Hepatocyte (in vitro differentiated cells): ENCODE results near the gene RXRA. TPM values are rescaled to one million over a fixed set of nuclear protein-coding genes. Genes with fewer than 3 reads are reported as not detected.

Experiments
- DNase-seq: peaks from one replicate; pipeline ENCODE4 v3.0.0-alpha.2; 2016; ENCODE audit warnings: low spot score
- H2AFZ ChIP-seq: fragments of 200-600 bp; sonication (generic); 2 replicates; pipeline ENCODE4 v1.6.0; 2016; ENCODE audit warnings: antibody characterized with exemption, mild to moderate bottlenecking
- H3K27ac ChIP-seq: fragments of 200-600 bp; sonication (generic); 2 replicates; pipeline ENCODE4 v1.5.1; 2016; ENCODE audit warnings: mild to moderate bottlenecking
- H3K27me3 ChIP-seq: fragments of 200-600 bp; sonication (generic); 2 replicates; pipeline ENCODE4 v1.6.1; 2016
- H3K36me3 ChIP-seq: fragments of 200-600 bp; sonication (generic); replicated peaks from 2 replicates; pipeline ENCODE4 v1.5.1; 2016; ENCODE audit warnings: low read depth; ENCODE audit not compliant: insufficient read depth
- H3K4me1 ChIP-seq: fragments of 200-600 bp; sonication (generic); 2 replicates; pipeline ENCODE4 v1.5.1; 2016; ENCODE audit warnings: mild to moderate bottlenecking, moderate library complexity; ENCODE audit not compliant: insufficient read depth
- H3K4me2 ChIP-seq: fragments of 200-600 bp; sonication (generic); 2 replicates; pipeline ENCODE4 v1.6.0; 2016
- H3K4me3 ChIP-seq: fragments of 200-600 bp; sonication (generic); 2 replicates; pipeline ENCODE4 v1.5.1; 2016; ENCODE audit warnings: mild to moderate bottlenecking
- H3K79me2 ChIP-seq: fragments of 200-600 bp; sonication (generic); 2 replicates; pipeline ENCODE4 v1.6.0; 2017; ENCODE audit warnings: mild to moderate bottlenecking
- H3K9me2 ChIP-seq: fragments of 200-600 bp; sonication (generic); replicated peaks from 2 replicates; pipeline ENCODE4 v1.6.0; 2017; ENCODE audit warnings: mild to moderate bottlenecking; ENCODE audit not compliant: insufficient read depth
- H3K9me3 ChIP-seq: fragments of 200-600 bp; sonication (generic); 2 replicates; pipeline ENCODE4 v1.5.1; 2016; ENCODE audit warnings: low read depth, mild to moderate bottlenecking
- H4K20me1 ChIP-seq: fragments of 200-600 bp; sonication (generic); 2 replicates; pipeline ENCODE4 v1.6.0; 2016; ENCODE audit warnings: mild to moderate bottlenecking; ENCODE audit not compliant: insufficient read depth, poor library complexity, severe bottlenecking
- EZH2 ChIP-seq: fragments of 200-600 bp; sonication (generic); IDR thresholded peaks from 2 replicates; pipeline ENCODE4 v1.6.1; 2016; ENCODE audit warnings: antibody characterized with exemption, mild to moderate bottlenecking, borderline replicate concordance
- EZH2phosphoT487 ChIP-seq: fragments of 200-600 bp; sonication (generic); IDR thresholded peaks from one replicate; pipeline ENCODE4 v1.6.1; 2018; ENCODE audit warnings: antibody characterized with exemption, mild to moderate bottlenecking, low read depth, moderate library complexity; ENCODE audit not compliant: unreplicated experiment, severe bottlenecking
- WGBS: methylation state at CpG from one replicate; pipeline ENCODE4 v1.1.6; 2016; ENCODE audit warnings: low lambda C conversion rate; ENCODE audit errors: missing lambda C conversion rate; 5-methylcytosine and 5-hydroxymethylcytosine counted together
- polyA plus RNA-seq: library from polyadenylated mRNA; unstranded; fragments of >200 nt; fragmentation: Nextera tagmentation; extraction: Ambion mirVana; gene quantifications from 2 replicates; pipeline ENCODE4 v1.2.1, GENCODE V29; 2016
- total RNA-seq: library from RNA; depleted of rRNA; stranded (reverse); fragments of >200 nt; gene quantifications from 2 replicates; pipeline ENCODE4 v1.2.3, GENCODE V29; 2014
- TF ChIP-seq, protein P1 (sequence below): fragments of 200-600 bp; sonication (generic); IDR thresholded peaks from 2 replicates; pipeline ENCODE4 v1.5.1; 2016; ENCODE audit warnings: antibody characterized with exemption, mild to moderate bottlenecking; ENCODE audit not compliant: poor library complexity

RXRA gene
- total and polyA plus RNA-seq, 2 experiments from 2014 or later = 35.9 to 41.6 TPM

DNA sequence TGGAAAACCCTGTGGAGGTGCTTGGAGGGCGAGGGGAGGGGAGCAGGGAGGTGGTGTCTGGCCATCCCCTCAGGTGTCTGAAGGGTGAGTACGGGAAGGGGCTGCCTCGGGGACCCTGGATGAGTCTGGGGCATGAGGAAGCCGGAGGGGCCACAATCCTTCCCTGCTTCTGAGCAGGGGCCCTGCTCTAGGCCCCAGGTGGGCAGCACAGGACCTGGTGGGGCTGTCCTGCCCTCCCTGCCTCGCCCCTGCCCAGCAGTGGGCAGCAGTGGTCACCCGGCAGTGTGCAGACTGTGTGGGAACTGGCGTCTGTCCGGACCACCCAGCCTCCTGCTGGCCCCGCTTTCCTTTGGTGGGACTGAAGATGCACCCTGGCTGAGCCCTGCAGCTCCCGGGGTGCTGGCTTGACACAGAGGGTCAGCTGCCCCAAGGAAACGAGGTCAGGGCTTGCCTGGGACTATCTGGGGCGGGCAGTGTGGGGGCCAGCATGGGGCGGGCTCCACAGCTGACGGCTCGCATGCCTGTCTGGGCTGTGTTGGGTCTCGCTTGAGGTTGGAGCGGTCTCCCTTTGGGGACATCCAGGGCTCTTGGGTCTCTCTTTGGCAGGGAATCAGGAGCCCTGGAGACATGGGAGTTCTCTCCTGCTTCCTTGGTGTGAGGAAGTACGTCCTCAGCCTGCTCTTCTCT is 26.1 kb downstream of the RXRA start:
- 87% methylated on average over 15 of the region's 18 CpGs for WGBS
- peaks cover 98% of the 10 kb centered on the region for H3K79me2 ChIP-seq

DNA sequence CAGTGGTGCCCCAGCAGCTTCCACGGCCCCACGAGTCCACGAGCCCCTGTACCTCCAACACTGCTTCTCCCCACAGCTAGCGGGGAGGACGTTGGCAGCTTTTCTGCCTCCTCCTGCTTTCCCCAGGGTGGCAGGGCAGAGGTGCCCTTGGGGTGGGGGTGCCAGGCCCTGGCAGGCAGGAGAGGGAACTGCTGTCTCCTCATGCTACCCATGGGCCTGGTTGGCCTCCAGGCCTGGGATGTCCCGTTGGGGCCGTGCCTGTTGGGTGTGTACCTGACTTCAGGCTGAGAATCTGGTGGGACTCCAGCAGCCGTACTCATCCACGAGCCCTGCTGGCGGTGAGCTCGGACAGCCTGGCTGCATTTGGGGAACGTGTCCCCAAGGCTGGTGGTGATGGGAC is 27.3 kb downstream of the RXRA start:
- no peak overlapping the region for H2AFZ ChIP-seq
- WGBS = 90% methylated on average over 12 of the region's 12 CpGs
- TF ChIP-seq EZH2phosphoT487 = no peak
- TF ChIP-seq, protein P1, sequence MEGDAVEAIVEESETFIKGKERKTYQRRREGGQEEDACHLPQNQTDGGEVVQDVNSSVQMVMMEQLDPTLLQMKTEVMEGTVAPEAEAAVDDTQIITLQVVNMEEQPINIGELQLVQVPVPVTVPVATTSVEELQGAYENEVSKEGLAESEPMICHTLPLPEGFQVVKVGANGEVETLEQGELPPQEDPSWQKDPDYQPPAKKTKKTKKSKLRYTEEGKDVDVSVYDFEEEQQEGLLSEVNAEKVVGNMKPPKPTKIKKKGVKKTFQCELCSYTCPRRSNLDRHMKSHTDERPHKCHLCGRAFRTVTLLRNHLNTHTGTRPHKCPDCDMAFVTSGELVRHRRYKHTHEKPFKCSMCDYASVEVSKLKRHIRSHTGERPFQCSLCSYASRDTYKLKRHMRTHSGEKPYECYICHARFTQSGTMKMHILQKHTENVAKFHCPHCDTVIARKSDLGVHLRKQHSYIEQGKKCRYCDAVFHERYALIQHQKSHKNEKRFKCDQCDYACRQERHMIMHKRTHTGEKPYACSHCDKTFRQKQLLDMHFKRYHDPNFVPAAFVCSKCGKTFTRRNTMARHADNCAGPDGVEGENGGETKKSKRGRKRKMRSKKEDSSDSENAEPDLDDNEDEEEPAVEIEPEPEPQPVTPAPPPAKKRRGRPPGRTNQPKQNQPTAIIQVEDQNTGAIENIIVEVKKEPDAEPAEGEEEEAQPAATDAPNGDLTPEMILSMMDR = no peak
- no peak for TF ChIP-seq EZH2
- H3K4me3 ChIP-seq = no peak overlapping the region
- no peaks in the 10 kb centered on the region for H3K9me2 ChIP-seq
- no peak overlapping the region for H3K27ac ChIP-seq
- H3K9me3 ChIP-seq = no peaks in the 10 kb centered on the region
- no peaks in the 10 kb centered on the region for H3K36me3 ChIP-seq
- no peaks in the 10 kb centered on the region for H3K27me3 ChIP-seq
- no peak overlapping the region for H3K4me2 ChIP-seq
- peaks cover 99% of the 10 kb centered on the region for H4K20me1 ChIP-seq
- H3K4me1 ChIP-seq = peaks cover 69% of the 10 kb centered on the region
- no peak for DNase-seq
- peaks cover 98% of the 10 kb centered on the region for H3K79me2 ChIP-seq

More for the DNA sequence above, 26.1 kb downstream of the RXRA start:
- H3K4me1 ChIP-seq = peaks cover 58% of the 10 kb centered on the region
- no peaks in the 10 kb centered on the region for H3K36me3 ChIP-seq
- H4K20me1 ChIP-seq = peaks cover 99% of the 10 kb centered on the region
- no peak overlapping the region for H3K4me2 ChIP-seq
- H3K9me3 ChIP-seq = no peaks in the 10 kb centered on the region
- no peaks in the 10 kb centered on the region for H3K9me2 ChIP-seq
- no peaks in the 10 kb centered on the region for H3K27me3 ChIP-seq
- no peak overlapping the region for H3K4me3 ChIP-seq
- H3K27ac ChIP-seq = no peak overlapping the region
- H2AFZ ChIP-seq = no peak overlapping the region
- DNase-seq = no peak
- TF ChIP-seq EZH2phosphoT487 (no peak), EZH2 (no peak)
- TF ChIP-seq, protein P1 = no peak

GRCh38 chr9:134355158-134355557 is 28.9 kb downstream of the RXRA start:
- TF ChIP-seq EZH2 = no peak
- TF ChIP-seq, protein P1 = no peak
- DNase-seq = no peak
- peaks cover 98% of the 10 kb centered on the region for H3K79me2 ChIP-seq
- peaks cover 98% of the 10 kb centered on the region for H4K20me1 ChIP-seq
- H3K4me3 ChIP-seq = no peak overlapping the region
- H3K9me2 ChIP-seq = no peaks in the 10 kb centered on the region
- no peaks in the 10 kb centered on the region for H3K27me3 ChIP-seq
- peak overlapping the region; percentile 82 for H3K27ac ChIP-seq
- WGBS = 58% methylated on average over 8 of the region's 8 CpGs
- H3K9me3 ChIP-seq = no peaks in the 10 kb centered on the region
- H2AFZ ChIP-seq = no peak overlapping the region
- no peaks in the 10 kb centered on the region for H3K36me3 ChIP-seq
- peaks cover 72% of the 10 kb centered on the region for H3K4me1 ChIP-seq
- H3K4me2 ChIP-seq = peak overlapping the region; percentile 60
